H1 (cell line): ENCODE data around the gene ATP1A3. TPM values are rescaled to one million over a fixed set of nuclear protein-coding genes. Genes with fewer than 3 reads are reported as not detected.

ENCODE experiments used
- CHD2 ChIP-seq: IDR thresholded peaks from 2 replicates; pipeline ENCODE4 v1.6.1; 2012; ENCODE audit warnings: low read length, improper control_type of control experiment
- CREB1 ChIP-seq: IDR thresholded peaks from 2 replicates; pipeline ENCODE4 v1.6.1; 2012; ENCODE audit warnings: inconsistent platforms
- GABPA ChIP-seq: IDR thresholded peaks from 2 replicates; pipeline ENCODE4 v1.6.1; 2011; ENCODE audit warnings: mild to moderate bottlenecking, low read length, moderate library complexity, borderline replicate concordance; ENCODE audit not compliant: insufficient read depth
- GTF2F1 ChIP-seq: IDR thresholded peaks from 2 replicates; pipeline ENCODE4 v1.6.1; 2012; ENCODE audit warnings: low read depth, low read length, improper control_type of control experiment, borderline replicate concordance
- KDM5A ChIP-seq: fragments of 200-600 bp; IDR thresholded peaks from 2 replicates; pipeline ENCODE4 v1.7.1; 2012; ENCODE audit warnings: mild to moderate bottlenecking, low read length, inconsistent platforms, mixed read lengths
- POU5F1 ChIP-seq: IDR thresholded peaks from 2 replicates; pipeline ENCODE4 v1.6.1; 2011; ENCODE audit warnings: low read depth, mild to moderate bottlenecking, low read length, moderate library complexity
- RFX5 ChIP-seq: IDR thresholded peaks from 2 replicates; pipeline ENCODE4 v1.6.1; 2011; ENCODE audit warnings: low read depth, low read length, improper control_type of control experiment, borderline replicate concordance
- RNF2 ChIP-seq: fragments of 200-900, 300-1000 bp; sonication (generic); IDR thresholded peaks from 2 replicates; pipeline ENCODE4 v1.7.1; 2016; ENCODE audit warnings: borderline replicate concordance, low read depth, mild to moderate bottlenecking, antibody characterized with exemption, low read length; ENCODE audit not compliant: poor library complexity, severe bottlenecking; ENCODE audit errors: missing control alignments
- SP1 ChIP-seq: IDR thresholded peaks from 2 replicates; pipeline ENCODE4 v1.6.1; 2011; ENCODE audit warnings: low read depth, low read length
- TAF7 ChIP-seq: optimal IDR thresholded peaks from 2 replicates; pipeline ENCODE3; 2011; ENCODE audit warnings: low read depth, mild to moderate bottlenecking, inconsistent platforms, low read length, moderate library complexity, borderline replicate concordance
- TBP ChIP-seq: IDR thresholded peaks from 2 replicates; pipeline ENCODE4 v1.6.1; 2011; ENCODE audit warnings: low read depth, low read length, improper control_type of control experiment
- YY1 ChIP-seq: IDR thresholded peaks from 2 replicates; pipeline ENCODE4 v1.6.1; 2011; ENCODE audit warnings: low read depth, mild to moderate bottlenecking, low read length
- polyA plus RNA-seq, 7 experiments: library from polyadenylated mRNA; depleted of rRNA in 3 of 7; stranded (reverse) in 5 of 7; unstranded in 2 of 7; fragments of >200 nt in 5 of 7; fragments of 200-250 nt in 2 of 7; gene quantifications; 1 replicate in 5 of 7; 2 replicates in 1 of 7; 4 replicates in 1 of 7; pipeline versions ENCODE4 v1.2.1 to v1.2.3, GENCODE V29; 2011 to 2013; ENCODE audit warnings: missing spikeins in 2 of 7, mixed read lengths in 2 of 7
- total RNA-seq: library from RNA; stranded (reverse); fragmentation: NEBNext Ultra II Directional; extraction: Animal tissue kit (Norgen Biotek cat#: 25700); gene quantifications from 2 replicates; pipeline ENCODE4 v1.2.1, GENCODE V29; 2021
- TF ChIP-seq, protein P1 (sequence below): fragments of 300-600 bp; sonication (generic); IDR thresholded peaks from 2 replicates; pipeline ENCODE4 v1.7.1; 2012; ENCODE audit warnings: low read length, moderate library complexity, mild to moderate bottlenecking, inconsistent platforms; ENCODE audit not compliant: insufficient replicate concordance

The ATP1A3 gene
- total and polyA plus RNA-seq, 2 of the 8 experiments (the other 6 are each of a cell fraction or from before 2014, with no cell fraction given) = 11.1 to 41.2 TPM

DNA sequence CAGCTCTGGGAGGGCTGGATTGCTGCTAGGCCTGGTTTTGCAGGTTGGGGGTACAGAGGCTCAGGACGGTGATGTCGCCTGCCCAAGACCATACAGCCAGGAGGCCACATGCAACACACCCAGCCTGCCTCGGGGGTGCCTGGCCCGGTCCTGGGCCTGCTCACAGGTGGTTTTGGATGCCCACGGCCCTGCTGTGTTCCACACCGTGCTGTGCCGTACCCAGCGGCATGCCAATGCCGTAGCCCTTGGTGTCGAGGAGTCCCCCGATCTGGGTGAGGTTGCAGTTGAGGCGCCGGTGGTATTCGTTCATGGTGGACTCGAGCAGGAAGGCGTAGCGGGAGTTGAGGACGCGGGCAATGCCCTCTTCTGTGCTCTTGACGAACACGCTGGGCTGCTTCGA lies 11.5 kb upstream of the ATP1A3 start (continued):
- TF ChIP-seq, protein P1, sequence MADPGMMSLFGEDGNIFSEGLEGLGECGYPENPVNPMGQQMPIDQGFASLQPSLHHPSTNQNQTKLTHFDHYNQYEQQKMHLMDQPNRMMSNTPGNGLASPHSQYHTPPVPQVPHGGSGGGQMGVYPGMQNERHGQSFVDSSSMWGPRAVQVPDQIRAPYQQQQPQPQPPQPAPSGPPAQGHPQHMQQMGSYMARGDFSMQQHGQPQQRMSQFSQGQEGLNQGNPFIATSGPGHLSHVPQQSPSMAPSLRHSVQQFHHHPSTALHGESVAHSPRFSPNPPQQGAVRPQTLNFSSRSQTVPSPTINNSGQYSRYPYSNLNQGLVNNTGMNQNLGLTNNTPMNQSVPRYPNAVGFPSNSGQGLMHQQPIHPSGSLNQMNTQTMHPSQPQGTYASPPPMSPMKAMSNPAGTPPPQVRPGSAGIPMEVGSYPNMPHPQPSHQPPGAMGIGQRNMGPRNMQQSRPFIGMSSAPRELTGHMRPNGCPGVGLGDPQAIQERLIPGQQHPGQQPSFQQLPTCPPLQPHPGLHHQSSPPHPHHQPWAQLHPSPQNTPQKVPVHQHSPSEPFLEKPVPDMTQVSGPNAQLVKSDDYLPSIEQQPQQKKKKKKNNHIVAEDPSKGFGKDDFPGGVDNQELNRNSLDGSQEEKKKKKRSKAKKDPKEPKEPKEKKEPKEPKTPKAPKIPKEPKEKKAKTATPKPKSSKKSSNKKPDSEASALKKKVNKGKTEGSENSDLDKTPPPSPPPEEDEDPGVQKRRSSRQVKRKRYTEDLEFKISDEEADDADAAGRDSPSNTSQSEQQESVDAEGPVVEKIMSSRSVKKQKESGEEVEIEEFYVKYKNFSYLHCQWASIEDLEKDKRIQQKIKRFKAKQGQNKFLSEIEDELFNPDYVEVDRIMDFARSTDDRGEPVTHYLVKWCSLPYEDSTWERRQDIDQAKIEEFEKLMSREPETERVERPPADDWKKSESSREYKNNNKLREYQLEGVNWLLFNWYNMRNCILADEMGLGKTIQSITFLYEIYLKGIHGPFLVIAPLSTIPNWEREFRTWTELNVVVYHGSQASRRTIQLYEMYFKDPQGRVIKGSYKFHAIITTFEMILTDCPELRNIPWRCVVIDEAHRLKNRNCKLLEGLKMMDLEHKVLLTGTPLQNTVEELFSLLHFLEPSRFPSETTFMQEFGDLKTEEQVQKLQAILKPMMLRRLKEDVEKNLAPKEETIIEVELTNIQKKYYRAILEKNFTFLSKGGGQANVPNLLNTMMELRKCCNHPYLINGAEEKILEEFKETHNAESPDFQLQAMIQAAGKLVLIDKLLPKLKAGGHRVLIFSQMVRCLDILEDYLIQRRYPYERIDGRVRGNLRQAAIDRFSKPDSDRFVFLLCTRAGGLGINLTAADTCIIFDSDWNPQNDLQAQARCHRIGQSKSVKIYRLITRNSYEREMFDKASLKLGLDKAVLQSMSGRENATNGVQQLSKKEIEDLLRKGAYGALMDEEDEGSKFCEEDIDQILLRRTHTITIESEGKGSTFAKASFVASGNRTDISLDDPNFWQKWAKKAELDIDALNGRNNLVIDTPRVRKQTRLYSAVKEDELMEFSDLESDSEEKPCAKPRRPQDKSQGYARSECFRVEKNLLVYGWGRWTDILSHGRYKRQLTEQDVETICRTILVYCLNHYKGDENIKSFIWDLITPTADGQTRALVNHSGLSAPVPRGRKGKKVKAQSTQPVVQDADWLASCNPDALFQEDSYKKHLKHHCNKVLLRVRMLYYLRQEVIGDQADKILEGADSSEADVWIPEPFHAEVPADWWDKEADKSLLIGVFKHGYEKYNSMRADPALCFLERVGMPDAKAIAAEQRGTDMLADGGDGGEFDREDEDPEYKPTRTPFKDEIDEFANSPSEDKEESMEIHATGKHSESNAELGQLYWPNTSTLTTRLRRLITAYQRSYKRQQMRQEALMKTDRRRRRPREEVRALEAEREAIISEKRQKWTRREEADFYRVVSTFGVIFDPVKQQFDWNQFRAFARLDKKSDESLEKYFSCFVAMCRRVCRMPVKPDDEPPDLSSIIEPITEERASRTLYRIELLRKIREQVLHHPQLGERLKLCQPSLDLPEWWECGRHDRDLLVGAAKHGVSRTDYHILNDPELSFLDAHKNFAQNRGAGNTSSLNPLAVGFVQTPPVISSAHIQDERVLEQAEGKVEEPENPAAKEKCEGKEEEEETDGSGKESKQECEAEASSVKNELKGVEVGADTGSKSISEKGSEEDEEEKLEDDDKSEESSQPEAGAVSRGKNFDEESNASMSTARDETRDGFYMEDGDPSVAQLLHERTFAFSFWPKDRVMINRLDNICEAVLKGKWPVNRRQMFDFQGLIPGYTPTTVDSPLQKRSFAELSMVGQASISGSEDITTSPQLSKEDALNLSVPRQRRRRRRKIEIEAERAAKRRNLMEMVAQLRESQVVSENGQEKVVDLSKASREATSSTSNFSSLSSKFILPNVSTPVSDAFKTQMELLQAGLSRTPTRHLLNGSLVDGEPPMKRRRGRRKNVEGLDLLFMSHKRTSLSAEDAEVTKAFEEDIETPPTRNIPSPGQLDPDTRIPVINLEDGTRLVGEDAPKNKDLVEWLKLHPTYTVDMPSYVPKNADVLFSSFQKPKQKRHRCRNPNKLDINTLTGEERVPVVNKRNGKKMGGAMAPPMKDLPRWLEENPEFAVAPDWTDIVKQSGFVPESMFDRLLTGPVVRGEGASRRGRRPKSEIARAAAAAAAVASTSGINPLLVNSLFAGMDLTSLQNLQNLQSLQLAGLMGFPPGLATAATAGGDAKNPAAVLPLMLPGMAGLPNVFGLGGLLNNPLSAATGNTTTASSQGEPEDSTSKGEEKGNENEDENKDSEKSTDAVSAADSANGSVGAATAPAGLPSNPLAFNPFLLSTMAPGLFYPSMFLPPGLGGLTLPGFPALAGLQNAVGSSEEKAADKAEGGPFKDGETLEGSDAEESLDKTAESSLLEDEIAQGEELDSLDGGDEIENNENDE = no peak
- no peak for TF ChIP-seq YY1
- no peak for TF ChIP-seq CHD2
- no peak for TF ChIP-seq TBP
- TF ChIP-seq GTF2F1 = no peak
- TF ChIP-seq RFX5 = no peak
- TF ChIP-seq TAF7 = no peak
- TF ChIP-seq SP1 = no peak
- TF ChIP-seq POU5F1 = no peak
- no peak for TF ChIP-seq CREB1
- TF ChIP-seq GABPA = no peak
- TF ChIP-seq KDM5A = no peak
- no peak for TF ChIP-seq RNF2
